Measurements from ENCODE around the gene HLA-DQB1. TPM values are rescaled to one million over a fixed set of nuclear protein-coding genes. Genes with fewer than 3 reads are reported as not detected.
"Not testable (repeated sequence)": the region's sequence is repeated elsewhere in the genome, so short reads cannot be mapped to it uniquely, and the experiment has no call there.

Gene HLA-DQB1
- 10 to 100 TPM; 24.8 to 97.3 (median 25.5) TPM for total RNA-seq
- 65.6 TPM for total RNA-seq (2013)

DNA sequence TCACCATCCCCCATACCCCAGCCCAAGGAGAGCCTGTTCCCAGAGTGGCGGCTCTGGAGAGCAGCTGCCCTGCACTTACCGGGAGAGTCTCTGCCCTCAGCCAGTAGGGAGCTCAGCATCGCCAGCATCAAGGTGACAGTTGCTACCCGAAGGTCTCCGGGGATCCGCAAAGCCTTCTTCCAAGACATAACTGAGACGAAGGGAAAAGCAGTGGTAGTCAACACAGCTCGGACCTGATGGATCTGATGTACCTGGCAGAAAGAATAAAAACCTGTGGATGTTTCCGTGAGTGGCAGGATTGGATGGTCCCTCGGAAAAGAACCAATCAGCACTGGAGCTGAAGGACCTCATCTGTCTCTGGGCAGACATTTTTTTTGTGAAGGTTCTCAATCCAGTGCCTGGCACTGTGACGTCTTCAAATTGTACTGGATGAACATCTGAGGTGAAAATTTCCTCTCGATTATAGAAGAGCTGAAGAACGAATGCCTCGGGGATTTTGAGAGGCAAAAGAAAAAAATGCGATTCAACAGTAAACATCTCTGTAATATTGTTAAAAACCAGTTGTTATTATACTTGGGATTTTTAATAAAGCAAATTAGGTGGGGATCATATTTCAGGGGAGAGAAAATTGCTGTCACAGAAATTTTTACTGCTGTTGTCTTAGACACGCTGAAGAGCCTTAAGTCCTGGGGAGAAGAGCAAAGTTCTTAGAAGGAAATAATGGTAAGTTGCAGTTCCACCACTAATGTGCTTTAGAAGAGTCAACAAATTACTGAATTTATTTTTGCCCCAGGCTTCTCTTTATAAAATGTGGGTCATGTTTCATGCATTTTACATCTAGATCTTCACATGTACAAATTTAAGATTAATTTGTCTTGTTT lies at the start of gene HLA-DQB1:
HLA-DQB1 (minus strand) TSS at position 238 of the 881 bp plus-strand sequence; CDS start at position 188, 50 bp downstream.
- peak; percentile 60 to 78 for DNase-seq
- ATAC-seq, result peak; percentile 72 to 81 (median 73)
- H3K4me3 ChIP-seq (ENCODE audit: low read length), result peak within 1 kb of the TSS; percentile 43
- no peaks in the 10 kb centered on the region for H3K36me3 ChIP-seq (ENCODE audit: control insufficient read depth, insufficient read depth, low read length)
- Mint-ChIP-seq H3K36me3 (peaks cover under 1% of the 10 kb centered on the region), H3K9me3 (no peaks in the 10 kb centered on the region), H3K27ac (peak within 1 kb of the TSS; percentile 80 to 92), H3K27me3 (ENCODE audit: low read depth in 2 of 2) (peaks cover 17 to 51% of the 10 kb centered on the region in 2 donors), H3K4me1 (peaks cover 23 to 41% of the 10 kb centered on the region in 2 donors), H3K4me3 (peak within 1 kb of the TSS; percentile 85)
- TF ChIP-seq, protein P1, sequence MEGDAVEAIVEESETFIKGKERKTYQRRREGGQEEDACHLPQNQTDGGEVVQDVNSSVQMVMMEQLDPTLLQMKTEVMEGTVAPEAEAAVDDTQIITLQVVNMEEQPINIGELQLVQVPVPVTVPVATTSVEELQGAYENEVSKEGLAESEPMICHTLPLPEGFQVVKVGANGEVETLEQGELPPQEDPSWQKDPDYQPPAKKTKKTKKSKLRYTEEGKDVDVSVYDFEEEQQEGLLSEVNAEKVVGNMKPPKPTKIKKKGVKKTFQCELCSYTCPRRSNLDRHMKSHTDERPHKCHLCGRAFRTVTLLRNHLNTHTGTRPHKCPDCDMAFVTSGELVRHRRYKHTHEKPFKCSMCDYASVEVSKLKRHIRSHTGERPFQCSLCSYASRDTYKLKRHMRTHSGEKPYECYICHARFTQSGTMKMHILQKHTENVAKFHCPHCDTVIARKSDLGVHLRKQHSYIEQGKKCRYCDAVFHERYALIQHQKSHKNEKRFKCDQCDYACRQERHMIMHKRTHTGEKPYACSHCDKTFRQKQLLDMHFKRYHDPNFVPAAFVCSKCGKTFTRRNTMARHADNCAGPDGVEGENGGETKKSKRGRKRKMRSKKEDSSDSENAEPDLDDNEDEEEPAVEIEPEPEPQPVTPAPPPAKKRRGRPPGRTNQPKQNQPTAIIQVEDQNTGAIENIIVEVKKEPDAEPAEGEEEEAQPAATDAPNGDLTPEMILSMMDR (IDR thresholded peaks at IDR 0.05), result no peak
- H3K27me3 ChIP-seq (ENCODE audit: control insufficient read depth, insufficient read depth, low read length), result no peaks in the 10 kb centered on the region
- H3K27ac ChIP-seq (ENCODE audit: low read length), result peak within 1 kb of the TSS; percentile 84
- H3K9me3 ChIP-seq (ENCODE audit: control insufficient read depth, insufficient read depth, low read length), result no peaks in the 10 kb centered on the region
- WGBS (ENCODE audit: insufficient coverage), result 2% methylated on average over 15 of the region's 16 CpGs
- intact Hi-C loops (cut with micrococcal nuclease), result loop anchor here (1.0 kb wide), 1 partner anchor 19 kb away; no protein-coding TSS in a partner anchor
- peaks cover 14% of the 10 kb centered on the region for H3K4me1 ChIP-seq (ENCODE audit: control insufficient read depth, insufficient read depth, low read length)

DNA sequence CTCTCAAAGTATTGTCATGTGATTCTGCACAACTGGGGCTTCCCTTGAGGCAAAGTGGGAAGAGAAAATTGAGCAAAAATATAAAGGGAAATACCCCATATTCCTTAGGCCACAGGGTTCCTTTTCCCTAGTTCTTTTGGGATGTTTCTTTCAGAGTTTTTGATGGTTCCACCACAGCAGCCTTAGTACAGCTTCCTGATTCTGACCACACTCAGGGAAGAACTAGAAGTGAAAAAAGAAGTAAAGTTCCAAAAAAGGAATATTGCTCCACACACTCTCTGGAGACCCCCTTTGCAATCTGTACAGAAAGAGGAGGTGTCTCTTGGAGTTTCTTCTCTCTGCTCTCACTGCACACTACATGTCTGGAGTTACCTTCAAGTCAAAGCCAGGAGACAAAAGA lies 46.8 kb upstream of the HLA-DQB1 start:
- Histone ChIP-seq H3K27ac (ENCODE audit: low read length) (no peak overlapping the region), H3K4me3 (ENCODE audit: low read length) (no peak overlapping the region), H3K4me1 (ENCODE audit: control insufficient read depth, insufficient read depth, low read length) (no peaks in the 10 kb centered on the region), H3K9me3 (ENCODE audit: control insufficient read depth, insufficient read depth, low read length) (no peaks in the 10 kb centered on the region), H3K36me3 (ENCODE audit: control insufficient read depth, insufficient read depth, low read length) (no peaks in the 10 kb centered on the region), H3K27me3 (ENCODE audit: control insufficient read depth, insufficient read depth, low read length) (no peaks in the 10 kb centered on the region)
- DNase-seq (no peak), ATAC-seq (no peak)
- no peak overlapping the region for H3K4me3 Mint-ChIP-seq
- H3K4me1 Mint-ChIP-seq, result no peaks in the 10 kb centered on the region
- H3K27me3 Mint-ChIP-seq (ENCODE audit: low read depth in 2 of 2), result peaks cover 8 to 14% of the 10 kb centered on the region in 2 donors
- intact Hi-C loops (cut with micrococcal nuclease), result no loop called here
- H3K9me3 Mint-ChIP-seq, result no peaks in the 10 kb centered on the region
- TF ChIP-seq, protein P1 (IDR thresholded peaks at IDR 0.05), result no peak
- H3K27ac Mint-ChIP-seq, result no peak overlapping the region
- no peaks in the 10 kb centered on the region for H3K36me3 Mint-ChIP-seq

DNA sequence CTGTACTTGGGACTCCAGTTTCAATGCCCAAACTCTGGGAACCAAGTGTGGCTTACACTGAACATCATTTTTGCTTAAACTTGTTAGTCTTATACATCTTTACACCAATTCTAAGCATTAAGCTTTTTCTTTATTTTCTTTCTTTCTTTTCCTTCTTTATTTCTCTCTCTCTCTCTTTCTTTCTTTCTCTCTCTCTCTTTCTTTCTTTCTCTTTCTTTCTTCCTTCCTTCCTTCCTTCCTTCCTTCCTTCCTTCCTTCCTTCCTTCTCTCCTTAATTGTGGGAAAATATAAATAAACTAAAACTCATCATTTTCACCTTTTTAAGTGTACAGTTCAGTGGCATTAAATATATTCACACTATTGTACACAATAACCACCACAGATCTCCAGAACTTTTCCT lies 43.2 kb upstream of the HLA-DQB1 start:
- Histone ChIP-seq H3K4me1 (ENCODE audit: control insufficient read depth, insufficient read depth, low read length) (no peaks in the 10 kb centered on the region), H3K9me3 (ENCODE audit: control insufficient read depth, insufficient read depth, low read length) (no peaks in the 10 kb centered on the region), H3K27ac (ENCODE audit: low read length) (no peak overlapping the region), H3K4me3 (ENCODE audit: low read length) (no peak overlapping the region), H3K36me3 (ENCODE audit: control insufficient read depth, insufficient read depth, low read length) (no peaks in the 10 kb centered on the region), H3K27me3 (ENCODE audit: control insufficient read depth, insufficient read depth, low read length) (no peaks in the 10 kb centered on the region)
- no peaks in the 10 kb centered on the region for H3K4me1 Mint-ChIP-seq
- TF ChIP-seq, protein P1 (IDR thresholded peaks at IDR 0.05), result no peak
- peaks cover 4 to 14% of the 10 kb centered on the region in 2 donors for H3K27me3 Mint-ChIP-seq (ENCODE audit: low read depth in 2 of 2)
- no peak overlapping the region for H3K4me3 Mint-ChIP-seq
- ATAC-seq, result no peak
- no peak for DNase-seq
- H3K9me3 Mint-ChIP-seq, result peaks cover 0 to 2% of the 10 kb centered on the region in 2 donors
- H3K36me3 Mint-ChIP-seq, result no peaks in the 10 kb centered on the region
- intact Hi-C loops (cut with micrococcal nuclease), result no loop called here
- no peak overlapping the region for H3K27ac Mint-ChIP-seq

DNA sequence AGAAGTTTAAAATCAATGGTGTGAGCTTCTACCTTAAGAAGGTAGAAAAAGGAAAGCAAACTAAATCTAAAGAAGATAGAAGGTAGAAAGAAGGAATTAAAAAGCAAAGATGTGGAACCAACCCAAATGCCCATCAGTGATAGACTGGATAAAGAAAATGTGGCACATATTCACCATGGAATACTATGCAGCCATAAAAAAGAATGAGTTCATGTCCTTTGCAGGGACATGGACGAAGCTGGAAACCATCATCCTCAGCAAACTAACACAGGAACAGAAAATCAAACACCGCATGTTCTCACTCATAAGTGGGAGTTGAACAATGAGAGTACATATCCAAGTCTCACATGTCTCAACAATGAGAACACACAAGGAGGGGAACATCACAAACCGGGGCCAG lies 38.7 kb upstream of the HLA-DQB1 start:
- H3K9me3 Mint-ChIP-seq; H3K27ac Mint-ChIP-seq; DNase-seq; ATAC-seq; H3K27ac ChIP-seq (ENCODE audit: low read length); H3K36me3 Mint-ChIP-seq; intact Hi-C loops (cut with micrococcal nuclease); H3K4me1 Mint-ChIP-seq; H3K36me3 ChIP-seq (ENCODE audit: control insufficient read depth, insufficient read depth, low read length); H3K9me3 ChIP-seq (ENCODE audit: control insufficient read depth, insufficient read depth, low read length); H3K27me3 ChIP-seq (ENCODE audit: control insufficient read depth, insufficient read depth, low read length); H3K4me1 ChIP-seq (ENCODE audit: control insufficient read depth, insufficient read depth, low read length); H3K4me3 Mint-ChIP-seq; H3K4me3 ChIP-seq (ENCODE audit: low read length): not testable (repeated sequence)
- WGBS (ENCODE audit: insufficient coverage), result 89% methylated on average over 2 of the region's 3 CpGs
- H3K27me3 Mint-ChIP-seq (ENCODE audit: low read depth in 2 of 2), result peaks cover 30 to 41% of the 10 kb centered on the region in 2 donors
